ENCODE results near the gene OLFML1.

DNA sequence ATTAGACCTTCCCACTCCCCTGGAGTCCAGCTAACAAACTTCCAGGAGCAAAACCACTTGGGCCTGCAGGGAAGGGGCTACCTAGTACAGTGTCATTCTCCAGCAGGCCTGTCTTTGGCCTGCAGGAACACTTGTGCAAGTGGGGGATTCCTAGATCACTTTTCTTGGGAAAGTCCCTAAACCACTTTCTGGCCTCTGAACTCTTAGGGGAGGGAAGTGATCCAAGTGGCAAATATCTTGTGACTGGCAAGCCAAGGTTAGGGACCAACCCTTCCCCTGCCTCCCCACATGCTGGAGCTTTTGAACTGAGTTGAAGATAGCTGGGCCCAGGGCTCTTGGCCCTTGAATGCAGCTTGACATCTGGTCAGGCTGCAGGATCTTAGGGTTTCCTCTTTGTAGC lies 45.7 kb downstream of the OLFML1 start:
- TF ChIP-seq CTCF (IDR thresholded peaks at IDR 0.05; ENCODE audit: insufficient read depth, low read length, poor library complexity, severe bottlenecking), result no peak
- no peak for TF ChIP-seq EZH2phosphoT487 (conservative IDR thresholded peaks at IDR 0.05; ENCODE audit: low read length)
